Cortex of kidney (tissue), 1 donor: ENCODE measurements around the gene LDLRAP1.

ENCODE experiments used
- DNase-seq: peaks from one replicate; lab custom pipeline; 2025; lab: John Stamatoyannopoulos, UW

The LDLRAP1 gene

GRCh38 chr1:25524568-25525360, 18.6 kb upstream of the LDLRAP1 start:
- no peak for DNase-seq

DNA sequence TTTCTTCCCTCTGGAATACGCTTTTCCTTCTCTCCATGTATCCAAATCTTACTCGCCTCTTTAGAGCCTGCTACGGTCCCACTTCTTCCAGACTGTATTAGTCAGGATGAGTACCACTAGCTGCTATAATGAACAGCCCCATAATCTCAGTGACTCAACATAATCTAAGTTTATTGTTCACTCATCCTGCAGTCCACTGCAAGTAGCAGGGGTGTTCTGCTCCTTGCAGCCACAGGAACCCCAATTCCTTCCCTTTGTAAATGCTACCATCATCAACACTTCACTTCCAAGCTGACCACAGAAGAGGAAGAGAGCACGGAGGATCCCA, 18.1 kb upstream of the LDLRAP1 start:
- no peak for DNase-seq

DNA sequence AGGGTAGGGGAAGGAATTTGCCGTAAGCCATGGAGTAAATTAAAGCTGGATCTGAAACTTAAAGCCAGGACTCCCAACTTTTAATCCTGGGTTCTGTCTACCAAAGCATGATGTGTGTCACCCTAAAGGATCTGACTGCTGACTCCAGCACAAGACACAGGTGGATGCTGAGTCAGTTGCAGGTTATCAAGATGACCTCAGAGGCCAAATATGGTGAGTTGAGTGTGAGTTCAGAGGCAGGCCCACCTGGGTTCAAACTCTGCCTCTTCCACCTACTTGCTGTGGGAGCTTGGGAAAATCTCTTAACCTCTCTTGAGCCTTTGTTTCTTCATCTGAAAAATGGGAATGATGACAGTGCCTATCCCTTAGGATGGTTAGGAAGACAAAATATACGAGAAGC, 16.7 kb upstream of the LDLRAP1 start:
- no peak for DNase-seq

DNA sequence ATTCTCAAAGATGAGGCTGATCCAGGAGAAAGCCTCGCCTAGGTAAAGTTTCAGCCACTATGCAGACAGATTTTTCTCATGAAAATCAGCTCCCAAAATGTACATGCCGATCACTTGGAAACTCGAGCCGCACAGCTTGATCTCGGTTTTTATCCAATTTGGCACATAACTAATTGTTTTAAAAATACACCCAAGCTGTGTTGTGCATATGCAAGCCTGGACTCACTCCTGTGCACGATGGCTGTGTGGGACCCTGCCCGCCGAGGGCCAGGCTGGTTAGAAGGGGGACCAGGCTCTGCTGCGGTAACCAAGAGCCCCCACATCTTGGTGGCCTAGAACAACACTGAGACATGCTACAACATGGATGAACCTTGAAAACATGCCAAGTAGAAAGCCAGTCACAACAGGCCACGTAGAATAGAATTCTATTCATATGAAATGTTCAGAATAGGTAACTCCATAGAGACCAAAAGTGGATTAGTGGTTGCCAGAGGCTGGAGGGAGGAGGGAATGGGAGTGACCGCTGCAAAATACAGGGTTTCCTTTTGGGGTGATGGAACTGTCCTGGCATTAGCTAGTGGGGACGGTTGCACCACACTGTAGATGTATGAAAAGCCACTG, 16.1 kb upstream of the LDLRAP1 start:
- DNase-seq = no peak

DNA sequence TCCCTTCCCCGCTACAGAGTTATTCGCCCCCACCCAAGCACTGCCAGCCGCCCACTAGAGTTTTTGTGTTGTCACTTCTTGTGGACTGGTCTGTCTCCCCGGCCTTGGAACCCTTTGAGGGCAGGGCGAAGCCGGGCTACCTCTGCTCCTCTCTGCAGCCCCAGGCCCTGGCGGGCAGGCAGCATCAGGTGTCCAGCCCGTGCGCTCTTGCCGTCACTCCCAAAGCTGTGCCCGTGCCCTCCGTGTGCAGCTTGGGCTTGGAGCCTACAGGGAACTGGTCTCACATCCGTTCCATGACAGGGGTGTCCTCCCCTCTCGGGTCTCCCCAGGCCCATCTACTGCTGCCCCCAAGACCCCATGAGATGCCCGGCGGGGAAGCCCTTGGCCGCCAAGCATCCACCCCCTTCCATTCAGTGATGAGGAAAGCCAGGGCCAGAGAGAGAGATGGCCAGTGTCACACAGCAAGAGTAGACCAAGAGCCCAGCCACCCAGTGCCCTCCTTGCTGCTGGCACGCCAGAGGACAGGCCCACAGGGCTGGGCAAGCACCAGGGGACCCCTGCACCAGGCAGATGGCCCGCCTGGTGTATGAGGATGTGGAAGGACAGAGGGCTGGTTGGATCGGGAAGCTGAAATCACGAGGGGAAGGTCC, 15.3 kb upstream of the LDLRAP1 start:
- no peak for DNase-seq

- no peak for DNase-seq
Observed at GRCh38 chr1:25528881-25529517, 14.4 kb upstream of the LDLRAP1 start.

DNA sequence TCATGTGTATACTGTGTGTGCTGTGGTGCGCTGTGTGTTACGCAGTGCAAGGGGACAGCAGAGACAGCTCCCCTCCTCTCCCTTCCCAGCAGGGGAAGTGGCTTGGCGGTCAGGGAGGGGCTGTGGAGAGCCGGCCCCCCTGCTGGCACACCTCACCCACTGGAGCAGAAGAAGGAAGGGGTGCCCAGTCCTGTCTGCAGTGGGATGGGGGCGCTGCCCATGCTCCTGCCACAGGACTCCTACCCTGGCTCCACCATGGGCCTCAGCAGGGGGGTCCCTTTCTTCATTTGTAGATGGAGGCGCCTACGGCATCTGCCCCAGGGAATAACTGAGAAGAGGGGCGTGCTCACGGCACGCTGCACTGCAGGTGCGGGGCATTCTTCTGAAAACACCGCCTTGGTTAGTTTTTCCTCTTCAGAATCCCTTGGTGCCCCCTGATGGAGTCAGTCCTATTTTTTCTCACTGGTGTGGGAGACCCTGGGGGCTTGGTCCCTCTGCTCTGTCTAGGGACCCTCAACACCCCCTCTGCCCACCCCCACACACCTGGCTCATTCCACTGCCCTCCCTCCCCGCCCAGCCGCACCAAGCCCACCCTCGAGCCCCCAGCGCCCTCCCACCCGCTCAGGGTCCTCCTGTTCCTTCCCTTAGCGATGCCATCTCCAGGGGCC, 13.8 kb upstream of the LDLRAP1 start:
- DNase-seq = no peak

GRCh38 chr1:25530186-25531081, 13.0 kb upstream of the LDLRAP1 start:
- DNase-seq = no peak

DNA sequence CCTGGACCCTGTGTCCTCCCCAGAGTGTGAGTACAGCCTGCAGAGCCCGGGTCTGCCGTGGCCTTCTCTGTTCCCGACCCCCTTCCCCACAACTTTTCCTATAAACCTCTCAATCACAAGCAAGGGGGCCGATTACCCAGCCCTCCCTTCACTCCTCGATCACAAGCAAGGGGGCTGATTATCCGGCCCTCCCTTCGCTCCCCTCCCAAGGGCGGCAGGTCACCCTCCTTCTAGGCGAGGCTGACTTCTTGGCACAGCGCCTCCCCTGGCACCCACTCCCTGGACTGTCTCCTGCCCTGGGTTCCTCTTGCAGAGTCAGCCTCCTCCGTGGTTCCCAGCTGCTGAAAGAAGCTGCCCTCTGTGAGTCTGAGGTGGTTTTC, 12.3 kb upstream of the LDLRAP1 start:
- DNase-seq = no peak

DNA sequence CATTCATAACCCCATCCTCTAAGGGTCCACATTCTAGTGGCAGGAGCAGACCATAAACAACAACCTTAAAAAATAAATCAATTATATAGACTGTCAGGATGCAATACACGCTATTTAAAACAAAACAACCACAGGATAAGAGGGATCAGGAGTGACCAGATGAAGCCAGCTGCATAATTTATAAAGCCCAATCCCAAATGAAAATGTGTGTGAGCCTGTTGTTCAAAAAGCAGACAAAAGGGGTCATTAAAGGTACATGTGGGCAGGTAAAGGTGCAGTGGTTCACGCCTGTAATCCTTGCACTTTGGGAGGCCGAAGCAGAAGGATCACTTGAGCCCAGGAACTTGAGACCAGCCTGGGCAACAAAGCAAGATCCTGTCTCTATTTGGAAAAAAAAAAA, 10.4 kb upstream of the LDLRAP1 start:
- no peak for DNase-seq

DNA sequence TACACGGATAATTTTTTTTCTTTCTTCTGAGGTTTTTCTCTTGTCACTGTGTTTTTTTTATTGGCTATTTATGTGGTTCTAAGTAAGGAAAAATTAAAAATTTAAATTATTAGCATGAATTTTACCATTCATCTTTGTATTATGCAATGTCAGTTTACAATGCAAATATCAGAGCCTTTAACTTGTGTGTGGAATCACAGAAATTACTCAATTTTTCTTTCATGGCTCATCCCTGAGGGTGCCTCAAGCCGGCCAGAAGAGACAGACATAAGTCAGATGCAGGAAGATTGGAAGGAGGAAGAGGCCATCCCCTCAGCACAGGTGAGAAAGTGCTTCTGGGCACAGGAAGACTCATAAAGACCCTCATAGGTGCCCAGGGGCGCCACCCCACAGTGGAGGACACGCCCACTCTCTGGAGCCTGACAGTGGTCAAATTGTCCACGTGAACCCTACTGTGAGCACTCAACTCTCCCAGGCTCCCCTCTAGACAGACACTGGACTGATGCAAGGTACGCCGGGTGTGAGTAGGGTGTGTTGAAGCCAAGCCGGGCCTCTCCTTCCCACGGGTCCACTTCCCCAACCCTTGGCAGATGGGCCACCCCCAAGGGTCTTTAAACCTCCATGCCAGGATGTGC, 9.5 kb upstream of the LDLRAP1 start:
- no peak for DNase-seq

DNA sequence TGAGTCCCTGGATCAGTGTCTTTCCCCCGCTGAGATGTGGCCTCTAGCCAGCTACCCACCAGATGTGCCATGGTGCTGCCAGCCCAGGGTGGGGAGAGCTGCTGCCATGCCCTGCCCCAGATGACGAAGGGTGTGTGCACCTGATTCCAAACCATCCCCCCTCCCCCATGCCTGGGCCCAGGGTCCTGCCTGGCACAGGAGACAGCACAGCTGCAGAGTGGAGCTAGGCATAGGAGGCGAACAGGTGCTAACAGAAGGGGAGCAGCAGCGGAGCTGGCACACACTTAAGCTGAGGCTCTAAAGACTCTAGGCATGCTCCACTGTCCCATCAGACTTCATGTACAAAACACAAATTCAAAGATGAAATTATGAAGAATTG, 9.0 kb upstream of the LDLRAP1 start:
- no peak for DNase-seq

- no peak for DNase-seq
Observed at GRCh38 chr1:25536124-25536523, 7.3 kb upstream of the LDLRAP1 start.

GRCh38 chr1:25537153-25537831, 6.1 kb upstream of the LDLRAP1 start:
- no peak for DNase-seq

GRCh38 chr1:25538191-25538767, 5.1 kb upstream of the LDLRAP1 start:
- DNase-seq = no peak

DNA sequence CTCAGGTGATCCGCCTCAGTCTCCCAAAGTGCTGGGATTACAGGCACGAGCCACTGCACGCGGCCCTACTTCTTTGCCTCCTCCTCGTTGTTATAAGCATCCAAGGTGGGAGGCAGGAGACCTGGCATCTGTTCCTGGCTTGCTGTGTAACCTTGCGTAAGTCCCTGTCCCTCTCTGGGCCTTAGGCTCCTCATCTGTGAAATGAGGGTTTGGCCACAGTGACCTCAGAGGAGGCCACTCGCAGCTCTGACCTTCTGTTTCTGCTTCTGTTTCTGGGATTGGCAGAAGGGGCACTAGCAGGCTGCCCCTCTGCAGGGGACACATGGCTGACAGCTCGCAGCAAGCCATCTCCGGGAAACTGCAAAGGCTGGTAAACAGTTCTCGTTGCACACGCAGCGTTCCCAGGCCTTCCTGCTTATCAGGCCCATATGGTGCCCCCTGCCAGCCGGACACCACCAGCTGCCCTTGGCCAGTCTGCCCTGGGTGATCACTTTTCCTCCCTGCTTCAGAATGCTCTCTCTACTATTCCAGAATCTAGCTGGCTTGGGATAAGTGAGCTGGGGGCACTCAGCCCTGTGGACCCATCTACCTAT, 2.6 kb upstream of the LDLRAP1 start:
- DNase-seq = no peak

DNA sequence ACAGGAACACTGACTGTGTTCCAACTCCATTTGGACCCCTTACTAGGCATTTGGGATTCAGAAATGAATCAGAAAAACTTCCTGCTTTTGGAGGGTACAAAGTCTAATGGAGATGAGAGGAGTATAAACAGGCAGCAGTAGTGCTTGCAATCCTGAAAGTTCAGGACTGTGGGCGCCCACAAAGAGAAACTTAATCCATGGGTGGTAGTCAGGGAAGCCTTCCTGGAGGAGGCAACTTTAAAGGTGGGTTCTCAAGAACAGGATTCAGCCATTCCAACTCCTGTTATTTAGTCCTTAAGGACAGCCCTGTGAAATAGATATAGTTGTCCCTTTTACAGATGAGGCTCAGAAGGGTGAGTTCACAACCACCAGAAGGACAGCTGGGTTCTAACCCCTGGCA, 2.0 kb upstream of the LDLRAP1 start:
- DNase-seq = no peak

- DNase-seq = no peak
Observed at GRCh38 chr1:25541889-25542658, 1.3 kb upstream of the LDLRAP1 start.

- no peak for DNase-seq
Observed at GRCh38 chr1:25543005-25543424, 391 bp upstream of the LDLRAP1 start.
